NOMO-1 treated with dmso at 0.1 percent for 144 hours (cell line): ENCODE data around the gene ZNF430.
"Not testable (repeated sequence)": the region's sequence is repeated elsewhere in the genome, so short reads cannot be mapped to it uniquely, and the experiment has no call there.

ENCODE experiments used
- DNase-seq: peaks from one replicate; lab custom pipeline; 2025; ENCODE audit not compliant: unreplicated experiment; lab: John Stamatoyannopoulos, UW

Gene ZNF430

GRCh38 chr19:21020298-21021227 is at the start of gene ZNF430:
Gene ZNF430, plus strand, starts transcription at chr19:21020657. Its CDS starts 144 bp downstream, at chr19:21020801.
- peak; percentile 98 for DNase-seq

- not testable (repeated sequence) for DNase-seq
Measured at GRCh38 chr19:20992788-20993187, 27.7 kb upstream of the ZNF430 start.

DNA sequence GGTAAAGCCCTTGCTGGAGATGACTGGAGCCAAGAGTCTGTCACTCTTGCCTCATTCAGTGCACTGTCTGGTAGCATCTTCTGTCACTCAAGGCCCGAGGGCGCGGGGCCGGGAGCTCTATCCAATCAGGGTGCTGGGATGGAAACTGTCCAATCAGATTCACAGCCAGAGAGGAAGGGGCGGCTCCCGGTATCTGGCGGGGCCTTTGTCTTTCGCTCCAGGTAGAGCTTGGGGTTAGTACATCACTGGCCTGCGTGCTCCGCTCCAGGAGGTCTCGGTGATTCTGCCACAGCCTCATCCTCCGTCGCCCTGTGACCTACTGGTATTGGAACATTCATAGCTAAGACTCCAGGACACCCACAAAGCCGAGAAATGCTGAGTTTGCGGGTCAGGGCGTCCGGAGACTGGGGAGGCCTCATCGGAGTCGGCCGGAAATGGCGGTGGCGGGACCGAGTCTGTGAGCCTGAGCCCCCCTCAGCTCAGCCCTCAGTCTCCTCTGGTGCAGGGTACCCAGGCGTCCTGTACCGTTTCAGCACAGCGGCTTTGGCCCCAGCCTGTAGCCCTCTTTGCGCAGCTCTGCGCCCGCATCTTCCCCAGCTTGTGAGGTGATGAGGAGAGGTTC is 20.6 kb upstream of the ZNF430 start:
- DNase-seq: no peak

DNA sequence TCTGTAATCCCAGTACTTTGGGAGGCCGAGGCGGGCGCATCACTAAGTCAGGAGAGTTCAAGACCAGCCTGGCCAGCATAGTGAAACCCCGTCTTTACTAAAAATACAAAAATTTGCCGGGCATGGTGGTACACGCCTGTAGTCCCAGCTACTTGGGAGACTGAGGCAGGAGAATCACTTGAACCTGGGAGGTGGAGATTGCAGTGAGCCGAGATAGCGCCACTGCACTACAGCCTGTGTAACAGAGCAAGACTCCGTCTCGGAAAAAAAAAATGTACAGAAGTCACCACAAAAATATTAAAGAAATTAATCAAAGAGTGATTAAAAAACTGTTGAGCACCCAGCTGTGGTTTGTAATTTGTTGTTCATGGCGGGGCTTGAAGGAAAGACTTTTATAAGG is 781 bp downstream of the ZNF430 start:
- not testable (repeated sequence) for DNase-seq

DNA sequence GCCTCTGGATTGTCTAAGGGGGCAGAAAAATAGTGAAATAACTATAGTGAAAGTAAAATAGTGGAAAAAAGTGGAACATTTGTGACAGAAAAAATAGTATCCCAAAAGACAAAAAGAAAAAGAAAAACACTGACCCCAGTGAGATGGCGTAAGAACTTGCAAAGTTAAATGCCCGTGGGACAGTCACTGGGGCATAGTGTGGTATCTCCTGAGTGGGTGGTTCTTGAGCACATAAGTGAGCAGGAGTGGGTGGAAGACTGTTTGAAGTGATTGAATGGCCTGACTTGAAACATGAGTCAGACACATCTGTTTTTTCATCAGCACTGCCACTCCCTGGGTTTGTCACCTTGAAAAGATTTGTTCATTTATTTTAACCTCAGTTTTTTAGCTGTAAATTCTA is 2.5 kb downstream of the ZNF430 start:
- DNase-seq: no peak

GRCh38 chr19:21023901-21024300 is 3.4 kb downstream of the ZNF430 start:
- DNase-seq: no peak

GRCh38 chr19:21028969-21029268 is 8.5 kb downstream of the ZNF430 start:
- no peak for DNase-seq

DNA sequence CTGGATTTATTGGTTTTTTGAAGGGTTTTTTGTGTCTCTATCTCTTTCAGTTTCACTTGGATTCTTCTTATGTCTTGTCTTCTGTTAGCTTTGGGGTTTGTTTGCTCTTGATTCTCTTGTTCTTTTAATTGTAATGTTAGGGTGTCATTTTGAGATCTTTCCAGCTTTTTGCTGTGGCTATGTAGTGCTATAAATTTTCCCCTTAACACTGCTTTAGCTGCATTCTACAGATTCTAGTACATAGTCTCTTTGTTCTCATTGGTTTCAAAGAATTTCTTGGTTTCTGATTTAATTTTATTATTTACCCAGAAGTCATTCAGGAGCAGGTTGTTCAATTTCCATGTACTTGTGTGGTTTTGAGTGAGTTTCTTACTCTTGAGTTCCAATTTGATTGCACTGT is 24.6 kb downstream of the ZNF430 start:
- no peak for DNase-seq

- no peak for DNase-seq
Measured at GRCh38 chr19:21046489-21046888, 26.0 kb downstream of the ZNF430 start.

DNA sequence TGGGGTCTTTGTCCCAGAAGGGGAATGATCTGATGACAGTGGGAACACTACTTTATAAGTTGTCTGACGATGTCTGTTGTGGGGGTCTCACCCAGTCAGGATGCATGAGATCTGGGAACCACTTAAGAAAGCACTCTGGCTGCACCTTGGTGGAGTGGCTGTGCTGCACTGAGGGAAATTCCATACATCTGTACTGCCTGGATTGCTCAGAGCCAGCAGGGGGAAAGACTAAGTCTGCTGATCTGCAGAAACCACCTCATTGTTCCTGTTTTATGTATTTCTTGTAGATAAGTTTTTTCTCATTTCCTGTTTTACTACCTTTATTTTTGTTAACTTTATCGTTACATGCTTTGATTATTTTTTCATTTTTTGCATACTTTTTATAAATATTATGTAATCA is 27.3 kb downstream of the ZNF430 start:
- no peak for DNase-seq

DNA sequence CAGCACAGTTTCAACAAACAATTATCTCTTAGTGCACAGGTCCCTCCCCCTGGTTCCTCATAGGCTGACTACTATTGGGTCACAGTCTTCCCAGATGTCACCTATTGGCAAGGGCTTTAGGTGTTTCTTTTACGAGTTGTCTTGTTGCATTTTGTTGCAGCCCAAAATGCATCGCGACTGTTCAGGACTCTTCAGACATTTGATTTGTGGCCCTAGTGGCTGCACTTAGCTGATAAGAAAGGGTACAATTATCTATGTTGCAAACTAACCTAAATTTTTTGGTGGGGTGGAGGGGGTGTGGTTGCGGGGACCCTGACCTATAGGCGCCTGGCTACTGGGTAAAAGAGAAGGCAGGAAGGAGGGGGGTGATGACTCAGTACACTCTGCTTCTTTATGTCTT is 32.4 kb downstream of the ZNF430 start:
- DNase-seq: no peak

DNA sequence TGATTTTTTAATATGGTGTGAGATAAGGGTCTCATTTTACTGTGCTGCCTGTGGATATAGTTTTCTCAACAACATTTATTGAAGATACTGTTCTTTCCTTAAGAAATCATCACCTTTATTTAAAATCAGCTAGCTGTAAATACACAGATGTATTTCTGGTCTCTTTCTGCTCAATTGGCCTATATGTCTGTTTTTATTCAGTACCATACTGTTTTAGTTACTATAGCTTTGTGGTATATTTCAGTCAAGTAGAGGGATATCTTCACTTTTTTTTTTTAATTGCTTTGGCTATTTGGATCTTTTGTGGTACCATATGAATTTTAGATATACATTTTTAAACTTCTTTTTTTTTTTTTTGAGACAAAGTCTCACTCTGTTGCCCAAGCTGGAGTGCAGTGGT is 44.9 kb downstream of the ZNF430 start:
- DNase-seq: no peak

GRCh38 chr19:21082011-21082975 is 61.8 kb downstream of the ZNF430 start, which contains the start of gene ZNF714:
Gene ZNF714, plus strand, starts transcription at chr19:21082203. Its CDS starts 16,066 bp downstream, at chr19:21098269.
- peak; percentile 61 for DNase-seq

DNA sequence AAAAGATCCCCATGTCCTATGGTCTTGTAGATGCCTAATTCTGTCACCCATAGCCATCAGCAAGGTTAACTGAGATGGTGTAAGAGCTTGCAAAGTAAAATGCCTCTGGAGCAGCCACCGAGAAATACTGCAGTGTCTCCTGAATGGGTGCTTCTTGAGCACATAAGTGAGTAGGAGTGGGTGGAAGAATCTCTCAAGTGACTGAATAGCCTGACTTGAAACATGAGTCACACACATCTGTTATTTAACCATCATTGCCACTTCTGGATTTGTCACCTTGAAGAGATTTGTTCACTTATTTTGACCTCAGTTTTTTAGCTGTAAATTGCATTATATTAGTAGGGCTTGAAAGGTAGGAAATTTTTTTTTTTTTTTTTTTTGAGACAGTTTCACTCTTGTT is 63.9 kb downstream of the ZNF430 start:
- no peak for DNase-seq

DNA sequence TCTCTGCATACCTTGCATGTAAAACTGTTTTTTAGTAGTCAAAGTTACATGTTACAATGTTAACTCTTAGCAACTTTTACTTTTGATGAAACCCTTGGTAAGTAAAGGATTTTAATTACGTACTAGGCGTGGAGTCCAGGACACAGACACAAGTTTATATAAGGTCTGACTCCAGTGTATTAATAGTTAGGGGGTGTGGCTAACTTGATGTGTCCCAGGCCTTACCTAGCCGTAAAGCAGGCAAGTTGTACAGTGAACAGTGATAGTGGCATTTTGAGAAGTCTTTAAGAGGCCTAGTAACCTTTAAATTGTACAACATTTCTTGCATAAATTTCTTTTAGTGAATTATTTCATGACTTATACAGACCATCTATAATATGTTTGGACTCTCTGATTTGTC is 67.4 kb downstream of the ZNF430 start:
- DNase-seq: no peak

GRCh38 chr19:21092109-21092508 is 71.7 kb downstream of the ZNF430 start:
- no peak for DNase-seq

DNA sequence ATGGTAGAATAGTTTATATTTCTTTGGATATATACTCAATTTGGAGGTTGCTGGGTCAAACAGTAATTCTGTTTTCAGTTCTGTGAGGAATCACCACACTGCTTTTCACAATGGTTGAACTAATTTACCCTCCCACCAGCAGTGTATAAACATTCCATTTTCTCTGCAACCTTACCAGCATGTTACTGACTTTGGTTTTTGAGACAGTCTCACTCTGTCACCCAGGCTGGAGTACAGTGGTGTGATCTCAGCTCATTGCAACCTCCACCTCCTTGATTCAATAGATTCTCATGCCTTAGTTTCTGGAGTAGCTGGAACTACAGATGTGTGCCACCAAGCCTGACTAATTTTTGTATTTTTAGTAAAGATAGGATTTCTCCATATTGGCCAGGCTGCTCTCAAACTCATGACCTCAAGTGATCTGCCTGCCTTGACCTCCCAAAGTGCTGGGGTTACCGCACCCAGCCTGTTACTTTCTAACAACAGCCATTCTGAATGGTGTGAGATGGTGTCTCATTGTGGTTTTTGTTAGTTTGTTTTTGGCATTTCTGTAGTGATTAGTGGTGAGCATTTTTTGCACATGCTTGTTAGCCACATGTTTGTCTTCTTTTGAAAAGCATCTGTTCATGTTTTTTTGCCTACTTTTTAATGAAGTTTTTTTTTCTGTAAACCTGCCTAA is 74.0 kb downstream of the ZNF430 start:
- DNase-seq: no peak

GRCh38 chr19:21098291-21098690 is 77.8 kb downstream of the ZNF430 start:
- DNase-seq: no peak

- no peak for DNase-seq
Measured at GRCh38 chr19:21101521-21102242, 81.2 kb downstream of the ZNF430 start.

DNA sequence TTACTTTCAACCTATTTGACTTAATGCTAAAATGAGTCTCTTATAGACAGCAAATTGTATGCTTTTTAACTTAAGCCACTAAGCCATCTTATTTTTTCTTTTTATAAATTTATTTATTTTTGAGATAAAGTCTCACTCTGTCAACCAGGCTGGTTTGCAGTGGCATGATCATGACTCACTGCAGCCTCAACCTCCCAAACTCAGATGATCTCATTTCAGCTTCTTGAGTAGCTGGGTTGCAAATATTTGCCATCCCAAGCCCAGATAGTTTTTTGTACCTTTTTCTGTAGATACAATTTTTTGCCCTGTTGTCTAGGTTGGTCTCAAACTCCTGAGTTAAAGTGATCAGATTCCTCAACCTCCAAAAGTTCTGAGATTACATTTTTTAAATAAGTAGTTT is 88.7 kb downstream of the ZNF430 start:
- no peak for DNase-seq
